ENCODE results near the gene CATSPER1. TPM values are rescaled to one million over a fixed set of nuclear protein-coding genes. Genes with fewer than 3 reads are reported as not detected.

Gene CATSPER1
- total and polyA plus RNA-seq, 2 of the 13 experiments (the other 11 are each of a cell fraction or from before 2014, with no cell fraction given), result 0.17 TPM; not detected in 1

DNA sequence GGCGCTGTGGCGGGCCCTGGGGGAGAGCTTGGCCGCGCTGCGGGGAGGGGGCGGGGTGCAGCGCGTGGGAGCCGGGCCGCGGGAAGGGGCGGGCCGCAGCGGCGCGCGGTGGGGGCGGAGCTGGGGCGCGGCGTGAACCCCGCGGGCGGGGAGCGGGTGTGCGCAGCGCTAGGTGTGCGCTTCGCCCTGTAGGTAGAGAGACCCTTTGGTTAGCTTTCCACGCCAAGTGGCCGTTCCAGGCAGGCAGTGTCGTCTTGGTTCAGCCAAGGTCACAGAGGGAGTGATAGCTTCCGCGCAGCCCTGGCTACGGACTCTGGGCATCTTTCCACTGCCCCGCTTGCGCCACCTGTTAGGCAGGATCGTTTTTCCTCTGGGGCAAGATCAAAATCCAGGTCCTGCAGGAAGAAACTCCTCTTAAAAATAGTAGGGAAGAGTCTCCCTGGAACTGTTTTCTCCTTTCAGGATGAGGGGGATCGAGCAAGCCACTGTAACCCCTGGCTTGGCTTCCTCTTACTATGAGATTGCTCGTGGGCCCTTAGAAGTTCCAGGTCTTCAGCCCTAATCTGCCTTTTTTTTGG lies 23.5 kb downstream of the CATSPER1 start (continued):
- no peak for TF ChIP-seq GABPA (IDR thresholded peaks at IDR 0.05; ENCODE audit: low read depth, low read length)
- TF ChIP-seq GABPA (CRISPR knock-in tag; IDR thresholded peaks at IDR 0.05; ENCODE audit: low read depth), result no peak
- TF ChIP-seq SOX6 (IDR thresholded peaks at IDR 0.05), result no peak
- TF ChIP-seq SOX6 (CRISPR knock-in tag; IDR thresholded peaks at IDR 0.05), result no peak
- TF ChIP-seq PHF20 (CRISPR knock-in tag; IDR thresholded peaks at IDR 0.05), result no peak
- no peak for TF ChIP-seq NFATC3 (CRISPR knock-in tag; IDR thresholded peaks at IDR 0.05)
- peak in 1 of 2 experiments; percentile 76; a peak in 3 of 4 replicates for TF ChIP-seq POLR2A (IDR thresholded peaks at IDR 0.05; ENCODE audit: insufficient read depth in 1 of 2, low read depth in 2 of 2, low read length in 2 of 2)
- TF ChIP-seq, protein P1, sequence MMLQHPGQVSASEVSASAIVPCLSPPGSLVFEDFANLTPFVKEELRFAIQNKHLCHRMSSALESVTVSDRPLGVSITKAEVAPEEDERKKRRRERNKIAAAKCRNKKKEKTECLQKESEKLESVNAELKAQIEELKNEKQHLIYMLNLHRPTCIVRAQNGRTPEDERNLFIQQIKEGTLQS (CRISPR knock-in tag; IDR thresholded peaks at IDR 0.05), result no peak
- TF ChIP-seq, protein P2, sequence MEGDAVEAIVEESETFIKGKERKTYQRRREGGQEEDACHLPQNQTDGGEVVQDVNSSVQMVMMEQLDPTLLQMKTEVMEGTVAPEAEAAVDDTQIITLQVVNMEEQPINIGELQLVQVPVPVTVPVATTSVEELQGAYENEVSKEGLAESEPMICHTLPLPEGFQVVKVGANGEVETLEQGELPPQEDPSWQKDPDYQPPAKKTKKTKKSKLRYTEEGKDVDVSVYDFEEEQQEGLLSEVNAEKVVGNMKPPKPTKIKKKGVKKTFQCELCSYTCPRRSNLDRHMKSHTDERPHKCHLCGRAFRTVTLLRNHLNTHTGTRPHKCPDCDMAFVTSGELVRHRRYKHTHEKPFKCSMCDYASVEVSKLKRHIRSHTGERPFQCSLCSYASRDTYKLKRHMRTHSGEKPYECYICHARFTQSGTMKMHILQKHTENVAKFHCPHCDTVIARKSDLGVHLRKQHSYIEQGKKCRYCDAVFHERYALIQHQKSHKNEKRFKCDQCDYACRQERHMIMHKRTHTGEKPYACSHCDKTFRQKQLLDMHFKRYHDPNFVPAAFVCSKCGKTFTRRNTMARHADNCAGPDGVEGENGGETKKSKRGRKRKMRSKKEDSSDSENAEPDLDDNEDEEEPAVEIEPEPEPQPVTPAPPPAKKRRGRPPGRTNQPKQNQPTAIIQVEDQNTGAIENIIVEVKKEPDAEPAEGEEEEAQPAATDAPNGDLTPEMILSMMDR (CRISPR knock-in tag; IDR thresholded peaks at IDR 0.05), result peak; percentile 33
- TF ChIP-seq FOXJ3 (CRISPR knock-in tag; IDR thresholded peaks at IDR 0.05; ENCODE audit: borderline replicate concordance), result 0 out of 2 replicates have a peak, but pooled peaks have one; percentile 15
- TF ChIP-seq, protein P3, sequence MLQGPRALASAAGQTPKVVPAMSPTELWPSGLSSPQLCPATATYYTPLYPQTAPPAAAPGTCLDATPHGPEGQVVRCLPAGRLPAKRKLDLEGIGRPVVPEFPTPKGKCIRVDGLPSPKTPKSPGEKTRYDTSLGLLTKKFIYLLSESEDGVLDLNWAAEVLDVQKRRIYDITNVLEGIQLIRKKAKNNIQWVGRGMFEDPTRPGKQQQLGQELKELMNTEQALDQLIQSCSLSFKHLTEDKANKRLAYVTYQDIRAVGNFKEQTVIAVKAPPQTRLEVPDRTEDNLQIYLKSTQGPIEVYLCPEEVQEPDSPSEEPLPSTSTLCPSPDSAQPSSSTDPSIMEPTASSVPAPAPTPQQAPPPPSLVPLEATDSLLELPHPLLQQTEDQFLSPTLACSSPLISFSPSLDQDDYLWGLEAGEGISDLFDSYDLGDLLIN (CRISPR knock-in tag; IDR thresholded peaks at IDR 0.05; ENCODE audit: borderline replicate concordance), result no peak
- no peak for TF ChIP-seq KDM3A (CRISPR knock-in tag; IDR thresholded peaks at IDR 0.05; ENCODE audit: low read depth)
- no peak for TF ChIP-seq PRMT3 (CRISPR knock-in tag; IDR thresholded peaks at IDR 0.05; ENCODE audit: borderline replicate concordance, low read depth)
- TF ChIP-seq, protein P4, sequence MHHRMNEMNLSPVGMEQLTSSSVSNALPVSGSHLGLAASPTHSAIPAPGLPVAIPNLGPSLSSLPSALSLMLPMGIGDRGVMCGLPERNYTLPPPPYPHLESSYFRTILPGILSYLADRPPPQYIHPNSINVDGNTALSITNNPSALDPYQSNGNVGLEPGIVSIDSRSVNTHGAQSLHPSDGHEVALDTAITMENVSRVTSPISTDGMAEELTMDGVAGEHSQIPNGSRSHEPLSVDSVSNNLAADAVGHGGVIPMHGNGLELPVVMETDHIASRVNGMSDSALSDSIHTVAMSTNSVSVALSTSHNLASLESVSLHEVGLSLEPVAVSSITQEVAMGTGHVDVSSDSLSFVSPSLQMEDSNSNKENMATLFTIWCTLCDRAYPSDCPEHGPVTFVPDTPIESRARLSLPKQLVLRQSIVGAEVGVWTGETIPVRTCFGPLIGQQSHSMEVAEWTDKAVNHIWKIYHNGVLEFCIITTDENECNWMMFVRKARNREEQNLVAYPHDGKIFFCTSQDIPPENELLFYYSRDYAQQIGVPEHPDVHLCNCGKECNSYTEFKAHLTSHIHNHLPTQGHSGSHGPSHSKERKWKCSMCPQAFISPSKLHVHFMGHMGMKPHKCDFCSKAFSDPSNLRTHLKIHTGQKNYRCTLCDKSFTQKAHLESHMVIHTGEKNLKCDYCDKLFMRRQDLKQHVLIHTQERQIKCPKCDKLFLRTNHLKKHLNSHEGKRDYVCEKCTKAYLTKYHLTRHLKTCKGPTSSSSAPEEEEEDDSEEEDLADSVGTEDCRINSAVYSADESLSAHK (CRISPR knock-in tag; IDR thresholded peaks at IDR 0.05; ENCODE audit: borderline replicate concordance), result 0 out of 2 replicates have a peak, but pooled peaks have one; percentile 32
- TF ChIP-seq HINFP (CRISPR knock-in tag; IDR thresholded peaks at IDR 0.05; ENCODE audit: low read depth), result no peak
- no peak for TF ChIP-seq TBL1XR1 (IDR thresholded peaks at IDR 0.05; ENCODE audit: borderline replicate concordance, low read length, partially characterized antibody)
- TF ChIP-seq NFKB2 (CRISPR knock-in tag; IDR thresholded peaks at IDR 0.05; ENCODE audit: borderline replicate concordance), result no peak
- TF ChIP-seq SIN3A (IDR thresholded peaks at IDR 0.05; ENCODE audit: borderline replicate concordance, low read depth, low read length), result peak; percentile 14; the same call in 1 of the 2 replicates
- TF ChIP-seq POLR2AphosphoS5 (IDR thresholded peaks at IDR 0.05; ENCODE audit: low read depth, low read length), result 0 out of 2 replicates have a peak, but pooled peaks have one; percentile 16
